MCF 10A (cell line): ENCODE results near the gene SIVA1. TPM values are rescaled to one million over a fixed set of nuclear protein-coding genes. Genes with fewer than 3 reads are reported as not detected.

ENCODE experiments used
- BruUV-seq: library from RNA; stranded (reverse); fragments of 400-500 nt; replicated peaks from 2 replicates; lab custom pipeline; 2021; lab: Mats Ljungman, UMichigan
- CTCF ChIA-PET: fragments of 300-600 bp; sonication (Branson Sonifier 250); formaldehyde crosslinking; extraction: SDS; loops from one replicate; lab custom pipeline; 2021; ENCODE audit warnings: antibody characterized with exemption, inconsistent platforms; lab: Yijun Ruan, JAX
- POLR2A ChIA-PET: fragments of 300-600, 350-650 bp; sonication (Branson Sonifier 250); formaldehyde crosslinking; extraction: SDS; loops from one replicate; lab custom pipeline; 2020; ENCODE audit warnings: antibody characterized with exemption, inconsistent platforms; lab: Yijun Ruan, JAX
- DNase-seq: peaks from one replicate; pipeline ENCODE4 v3.0.0-alpha.2; 2018; ENCODE audit not compliant: unreplicated experiment
- H3K27ac Mint-ChIP-seq: one replicate; pipeline ENCODE4 v1.8.0; 2022; ENCODE audit warnings: mild to moderate bottlenecking, low read depth, mixed read lengths; ENCODE audit not compliant: unreplicated experiment
- H3K27me3 Mint-ChIP-seq: one replicate; pipeline ENCODE4 v1.8.0; 2022; ENCODE audit warnings: mixed read lengths; ENCODE audit not compliant: insufficient read depth, unreplicated experiment
- H3K36me3 Mint-ChIP-seq: one replicate; pipeline ENCODE4 v1.8.0; 2022; ENCODE audit warnings: mild to moderate bottlenecking, moderate library complexity, mixed read lengths; ENCODE audit not compliant: insufficient read depth, unreplicated experiment
- H3K4me1 Mint-ChIP-seq: one replicate; pipeline ENCODE4 v1.8.0; 2022; ENCODE audit warnings: mixed read lengths; ENCODE audit not compliant: insufficient read depth, unreplicated experiment
- H3K4me3 Mint-ChIP-seq: one replicate; pipeline ENCODE4 v1.8.0; 2022; ENCODE audit warnings: mild to moderate bottlenecking, moderate library complexity, mixed read lengths; ENCODE audit not compliant: unreplicated experiment
- H3K9me3 Mint-ChIP-seq: one replicate; pipeline ENCODE4 v1.8.0; 2022; ENCODE audit warnings: mixed read lengths; ENCODE audit not compliant: unreplicated experiment
- intact Hi-C: fragments of 100-400 bp; cut with micrococcal nuclease; formaldehyde crosslinking; loops from 2 replicates; pipeline ENCODE4 v1.14.1; 2022
- total RNA-seq: library from RNA; stranded (reverse); gene quantifications from 2 replicates; pipeline ENCODE4 v1.2.3, GENCODE V29; 2022
- TF ChIP-seq, protein P1 (sequence below): fragments of 200-600 bp; IDR thresholded peaks from one replicate; pipeline ENCODE4 v1.8.0; 2022; ENCODE audit warnings: antibody characterized with exemption, mild to moderate bottlenecking; ENCODE audit not compliant: unreplicated experiment

SIVA1 gene
- total RNA-seq, 1 experiment from 2014 or later: 63.3 TPM

GRCh38 chr14:104794099-104794498, 41.2 kb downstream of the SIVA1 start:
- Mint-ChIP-seq H3K9me3 (no peaks in the 10 kb centered on the region), H3K27me3 (no peaks in the 10 kb centered on the region), H3K4me1 (peaks cover 33% of the 10 kb centered on the region), H3K4me3 (peak overlapping the region; percentile 85), H3K27ac (peak overlapping the region; percentile 75), H3K36me3 (peaks cover 5% of the 10 kb centered on the region)
- TF ChIP-seq, protein P1, sequence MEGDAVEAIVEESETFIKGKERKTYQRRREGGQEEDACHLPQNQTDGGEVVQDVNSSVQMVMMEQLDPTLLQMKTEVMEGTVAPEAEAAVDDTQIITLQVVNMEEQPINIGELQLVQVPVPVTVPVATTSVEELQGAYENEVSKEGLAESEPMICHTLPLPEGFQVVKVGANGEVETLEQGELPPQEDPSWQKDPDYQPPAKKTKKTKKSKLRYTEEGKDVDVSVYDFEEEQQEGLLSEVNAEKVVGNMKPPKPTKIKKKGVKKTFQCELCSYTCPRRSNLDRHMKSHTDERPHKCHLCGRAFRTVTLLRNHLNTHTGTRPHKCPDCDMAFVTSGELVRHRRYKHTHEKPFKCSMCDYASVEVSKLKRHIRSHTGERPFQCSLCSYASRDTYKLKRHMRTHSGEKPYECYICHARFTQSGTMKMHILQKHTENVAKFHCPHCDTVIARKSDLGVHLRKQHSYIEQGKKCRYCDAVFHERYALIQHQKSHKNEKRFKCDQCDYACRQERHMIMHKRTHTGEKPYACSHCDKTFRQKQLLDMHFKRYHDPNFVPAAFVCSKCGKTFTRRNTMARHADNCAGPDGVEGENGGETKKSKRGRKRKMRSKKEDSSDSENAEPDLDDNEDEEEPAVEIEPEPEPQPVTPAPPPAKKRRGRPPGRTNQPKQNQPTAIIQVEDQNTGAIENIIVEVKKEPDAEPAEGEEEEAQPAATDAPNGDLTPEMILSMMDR: no peak
- intact Hi-C loops: no loop called here
- peak; percentile 60 for DNase-seq
- POLR2A ChIA-PET: interaction anchor here (0.6 to 2.0 kb wide), 8 partner anchors 25 to 226 kb away, joined by 3 to 10 read pairs (median 4); partner anchors contain the start of genes CDCA4, CEP170B and SIVA1
- TSS peak; percentile 67 for BruUV-seq
- CTCF ChIA-PET: interaction anchor here (0.7 to 1.3 kb wide), 2 partner anchors 26 to 181 kb away, joined by 3 read pairs; no protein-coding TSS in a partner anchor

DNA sequence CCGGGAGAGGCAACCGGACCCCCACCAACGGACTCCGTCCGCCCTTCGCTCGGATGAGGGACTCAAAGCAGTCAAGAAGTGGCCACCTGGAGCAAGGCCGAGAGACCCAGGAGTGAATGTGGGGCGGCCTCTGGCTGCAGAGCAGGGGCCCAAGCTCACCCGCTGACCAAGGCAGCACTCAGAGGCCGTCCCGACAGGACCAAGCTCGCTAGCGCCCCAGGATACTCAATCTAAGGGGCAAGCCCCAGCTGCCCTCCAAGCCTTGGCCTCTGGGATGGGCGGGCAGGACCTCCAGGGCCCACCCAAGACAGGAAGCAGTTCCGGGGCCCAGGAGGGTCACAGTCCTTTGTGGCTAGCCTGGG, 41.7 kb downstream of the SIVA1 start:
- intact Hi-C loops: no loop called here
- peak overlapping the region; percentile 75 for H3K27ac Mint-ChIP-seq
- BruUV-seq: no TSS peak
- H3K27me3 Mint-ChIP-seq: no peaks in the 10 kb centered on the region
- no peaks in the 10 kb centered on the region for H3K9me3 Mint-ChIP-seq
- H3K4me1 Mint-ChIP-seq: peaks cover 33% of the 10 kb centered on the region
- peak overlapping the region; percentile 85 for H3K4me3 Mint-ChIP-seq
- ChIA-PET POLR2A (interaction anchor here (0.6 to 2.0 kb wide), 10 partner anchors 26 to 226 kb away, joined by 3 to 10 read pairs (median 3); partner anchors contain the start of genes CDCA4, CEP170B and SIVA1), CTCF (interaction anchor here (1.3 kb wide), 1 partner anchor 180 kb away, joined by 3 read pairs; no protein-coding TSS in a partner anchor)
- TF ChIP-seq, protein P1: no peak
- peak; percentile 42 for DNase-seq
- peaks cover under 1% of the 10 kb centered on the region for H3K36me3 Mint-ChIP-seq

DNA sequence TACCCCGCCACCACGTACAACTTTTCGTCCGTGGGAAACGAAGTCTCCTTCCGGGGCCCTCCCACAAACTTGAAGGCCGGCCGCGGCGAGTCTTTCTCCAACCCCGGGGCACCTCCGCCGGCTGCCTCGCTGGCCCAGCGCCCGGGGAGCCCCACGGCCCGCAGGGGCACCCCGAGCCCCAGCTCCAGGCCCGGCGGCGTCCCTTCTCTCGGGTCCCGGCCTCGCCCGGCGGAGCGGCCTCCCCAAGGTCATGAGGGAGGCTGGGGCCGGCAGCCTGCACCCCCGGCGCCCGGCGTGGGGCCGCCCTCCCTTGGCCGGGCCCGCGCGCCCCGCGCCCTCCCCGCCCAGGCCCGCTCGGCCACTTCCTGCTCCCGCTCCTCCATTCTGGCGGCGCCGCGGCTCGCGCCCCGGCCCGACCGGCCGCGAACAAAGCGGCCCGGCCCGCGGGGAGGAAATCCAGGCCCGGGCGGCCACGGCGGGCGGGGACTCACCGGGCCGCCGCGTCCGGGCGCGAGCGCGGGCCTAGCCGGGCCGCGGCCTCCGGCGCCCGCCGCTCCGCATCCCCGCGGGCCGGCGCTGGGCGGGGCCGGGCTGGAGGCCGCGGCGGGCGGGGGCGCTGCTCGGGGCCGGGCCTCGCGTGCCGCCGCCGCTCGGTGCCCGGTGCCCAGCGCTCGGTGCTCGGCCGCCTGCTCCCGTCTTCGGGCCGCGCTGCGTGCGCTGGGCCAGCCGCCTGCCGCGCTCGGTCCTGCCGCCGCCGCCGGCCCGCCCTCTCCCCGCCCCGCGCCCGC, 42.2 kb downstream of the SIVA1 start, which contains the start of gene AKT1:
Gene AKT1 (minus strand): TSS at position 756 of the 788 bp plus-strand sequence. CDS start 3,105 bp downstream, outside the sequence.
- H3K4me3 Mint-ChIP-seq: peak within 1 kb of the TSS; percentile 85
- peaks cover 33% of the 10 kb centered on the region for H3K4me1 Mint-ChIP-seq
- peak within 1 kb of the TSS; percentile 75 for H3K27ac Mint-ChIP-seq
- no peaks in the 10 kb centered on the region for H3K27me3 Mint-ChIP-seq
- CTCF ChIA-PET: interaction anchor here (1.3 kb wide), 1 partner anchor 180 kb away, joined by 3 read pairs; no protein-coding TSS in a partner anchor
- intact Hi-C loops: no loop called here
- POLR2A ChIA-PET: interaction anchor here (0.5 to 2.0 kb wide), 14 partner anchors 22 to 225 kb away, joined by 3 to 10 read pairs (median 3); partner anchors contain the start of genes CDCA4, CEP170B and SIVA1
- H3K36me3 Mint-ChIP-seq: no peaks in the 10 kb centered on the region
- no peak for DNase-seq
- BruUV-seq: no TSS peak
- TF ChIP-seq, protein P1: no peak
- H3K9me3 Mint-ChIP-seq: no peaks in the 10 kb centered on the region
